Psoas muscle (tissue), 8 donors: ENCODE data around the gene BRWD1. TPM values are rescaled to one million over a fixed set of nuclear protein-coding genes. Genes with fewer than 3 reads are reported as not detected.
"Not testable (repeated sequence)": the region's sequence is repeated elsewhere in the genome, so short reads cannot be mapped to it uniquely, and the experiment has no call there.

Experiments
- ATAC-seq, 4 donors: fragments of 200-7000 bp; cut with Tn5 transposase; one replicate each; pipeline ENCODE4 v1.9.1; 2020; ENCODE audit warnings: moderate library complexity in 3 of 4, mild to moderate bottlenecking in 2 of 4
- DNase-seq, 2 donors: peaks; one replicate each; pipeline ENCODE4 v3.0.0-alpha.2; 2020
- H3K27ac ChIP-seq: fragments of 200-600 bp; one replicate; pipeline ENCODE4 v1.8.0; 2022
- H3K27me3 ChIP-seq, 3 donors: fragments of 200-600 bp in 1 of 3; one replicate each; pipeline versions ENCODE4 v1.6.1 to v1.8.0; 2013 to 2022; ENCODE audit warnings: low read length in 2 of 3, mild to moderate bottlenecking in 2 of 3, moderate library complexity in 1 of 3; ENCODE audit not compliant: insufficient read depth in 3 of 3
- H3K36me3 ChIP-seq, 2 donors: fragments of 200-600 bp in 1 of 2; one replicate each; pipeline versions ENCODE4 v1.6.1 to v1.8.0; 2013 to 2022; ENCODE audit warnings: low read depth in 1 of 2, mild to moderate bottlenecking in 1 of 2, moderate library complexity in 1 of 2; ENCODE audit not compliant: insufficient read depth in 1 of 2
- H3K4me1 ChIP-seq: fragments of 200-600 bp; one replicate; pipeline ENCODE4 v1.8.0; 2022
- H3K4me3 ChIP-seq: fragments of 200-600 bp; one replicate; pipeline ENCODE4 v1.8.0; 2022; ENCODE audit warnings: mild to moderate bottlenecking
- H3K9me3 ChIP-seq: fragments of 200-600 bp; one replicate; pipeline ENCODE4 v1.8.0; 2022
- CTCF ChIP-seq: fragments of 200-600 bp; IDR thresholded peaks from one replicate; pipeline ENCODE4 v1.8.0; 2022; ENCODE audit warnings: antibody characterized with exemption
- WGBS, 3 donors: extraction: QIAGEN DNeasy Blood & Tissue Kit; methylation state at CpG; one replicate each; pipeline versions ENCODE4 v1.1.6 to v1.1.7; 2013; 5-methylcytosine and 5-hydroxymethylcytosine counted together
- intact Hi-C, 2 donors: fragments of 100-400 bp; cut with DNase I; formaldehyde crosslinking; loops; one replicate each; pipeline versions ENCODE4 v1.11.0 to v1.14.2; 2022
- polyA plus RNA-seq, 3 donors: library from polyadenylated mRNA; stranded (reverse); fragments of 200-250 nt; gene quantifications; one replicate each; pipeline ENCODE4 v1.2.3, GENCODE V29; 2013
- total RNA-seq, 4 donors: library from RNA; stranded (reverse); fragmentation: NEBNext Ultra II Directional in 2 of 4; extraction: Animal tissue kit (Norgen Biotek cat#: 25700) in 2 of 4; gene quantifications; one replicate each; pipeline versions ENCODE4 v1.2.1 to v1.2.4, GENCODE V29; 2021 to 2023
- donor health status: healthy with polysubstance abuse.
- donor health status: DM: no; HTN: no; CAD: no; lungs with moderate emphysema.
- donor health status: Bipolar disorder and iron deficiency.
- donor health status: healthy.
- donor health status: DM: yes; HTN: yes; CAD: no.
- donor health status: DM: no; HTN: no; CAD: no.
- donor health status: DM: no; HTN: no; CAD: no.
- donor health status: DM: yes; HTN: yes; CAD: no.

BRWD1 gene
- total and polyA plus RNA-seq, 7 donors, result 12.6 to 33.0 (median 30.2) TPM

GRCh38 chr21:39161064-39161463 lies 152.4 kb downstream of the BRWD1 start:
- no peak overlapping the region for H3K4me3 ChIP-seq
- no peak overlapping the region for H3K27ac ChIP-seq
- intact Hi-C loops, result no loop called here
- 67 to 72% (median 71%) methylated on average over 3 of the region's 3 CpGs for WGBS, 3 donors
- TF ChIP-seq CTCF, result no peak
- H3K4me1 ChIP-seq, result peaks cover 12% of the 10 kb centered on the region
- ATAC-seq, result no peak
- H3K36me3 ChIP-seq, result no peaks in the 10 kb centered on the region
- no peaks in the 10 kb centered on the region for H3K27me3 ChIP-seq
- no peaks in the 10 kb centered on the region for H3K9me3 ChIP-seq
- DNase-seq, result no peak

DNA sequence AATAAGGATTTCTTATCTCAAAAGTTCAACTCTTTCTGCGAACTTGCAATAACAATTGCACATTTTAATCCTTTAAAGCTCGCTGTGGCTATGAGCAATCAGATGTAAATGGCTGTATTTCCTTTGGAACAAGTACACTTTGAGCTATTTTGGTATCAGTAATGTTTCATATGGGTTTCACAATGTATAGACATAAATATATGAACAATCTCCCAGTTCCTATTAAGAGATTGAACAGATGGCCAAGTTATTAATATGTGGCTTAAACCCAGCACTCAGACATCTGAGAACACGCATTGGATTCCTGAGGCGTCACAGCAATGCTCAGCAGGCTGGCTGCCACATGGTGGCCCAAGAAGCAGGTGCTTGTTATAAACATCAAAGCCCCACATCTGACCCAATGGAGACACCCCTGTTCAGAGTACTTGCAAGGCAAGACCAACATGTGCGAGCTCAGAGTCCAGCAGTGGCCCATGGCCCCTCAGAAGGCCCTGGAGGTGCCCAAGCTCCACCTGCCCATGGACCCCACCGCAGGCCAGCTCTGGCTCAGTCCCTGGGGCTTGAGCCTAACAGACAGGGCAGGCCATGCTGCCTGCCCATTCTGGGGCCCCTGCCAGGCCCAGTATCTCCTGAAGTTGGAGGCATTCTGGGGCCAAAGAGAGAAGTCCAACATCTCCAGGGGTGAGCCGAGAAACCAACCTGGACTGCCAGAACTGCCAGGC lies 153.9 kb downstream of the BRWD1 start:
- DNase-seq, result no peak
- no peak for TF ChIP-seq CTCF
- Histone ChIP-seq H3K4me3 (no peak overlapping the region), H3K36me3 (no peaks in the 10 kb centered on the region), H3K27ac (peak overlapping the region; percentile 55), H3K9me3 (no peaks in the 10 kb centered on the region), H3K27me3 (no peaks in the 10 kb centered on the region), H3K4me1 (peaks cover 12% of the 10 kb centered on the region)
- WGBS, 3 donors, result 42 to 76% (median 52%) methylated on average over 7 of the region's 7 CpGs
- ATAC-seq, result peak; percentile 43 to 81 (median 70)
- intact Hi-C loops, result no loop called here

- DNase-seq, H3K9me3 ChIP-seq, ATAC-seq, H3K4me3 ChIP-seq, H3K27me3 ChIP-seq, intact Hi-C loops, H3K27ac ChIP-seq, H3K36me3 ChIP-seq: not testable (repeated sequence)
- peaks cover 17% of the 10 kb centered on the region for H3K4me1 ChIP-seq
- 97 to 98% (median 97%) methylated on average over 18 to 34 of the region's 34 CpGs for WGBS, 3 donors
These were observed 156.2 kb downstream of the BRWD1 start for GRCh38 chr21:39157241-39157640.

GRCh38 chr21:39156024-39156423 lies 157.4 kb downstream of the BRWD1 start:
- no peak for ATAC-seq
- WGBS, 3 donors, result 82 to 86% (median 83%) methylated on average over 7 of the region's 7 CpGs
- Histone ChIP-seq H3K27me3 (no peaks in the 10 kb centered on the region), H3K4me3 (no peak overlapping the region), H3K9me3 (no peaks in the 10 kb centered on the region), H3K36me3 (no peaks in the 10 kb centered on the region), H3K4me1 (peaks cover 17% of the 10 kb centered on the region), H3K27ac (no peak overlapping the region)
- no peak for DNase-seq
- intact Hi-C loops, result no loop called here
- TF ChIP-seq CTCF, result no peak

DNA sequence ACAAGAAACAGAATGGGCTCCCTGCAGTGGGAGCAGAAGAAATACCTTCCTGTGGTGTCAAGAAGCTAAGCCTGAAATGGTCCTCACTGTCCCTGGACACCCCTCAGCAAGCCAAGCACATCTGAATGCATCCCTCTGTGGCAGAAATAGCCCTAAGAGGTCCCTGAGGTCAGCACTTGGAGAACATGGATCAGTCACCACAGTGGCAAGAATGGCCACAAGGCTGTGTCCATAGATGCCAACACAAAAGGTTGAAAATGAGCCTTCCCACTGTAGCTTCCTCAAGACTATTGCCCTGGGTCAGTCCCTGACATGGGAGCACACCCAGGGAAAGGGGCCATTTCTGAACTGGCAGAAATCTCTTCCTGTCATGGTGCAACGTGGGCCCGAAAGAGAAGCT lies 157.9 kb downstream of the BRWD1 start:
- intact Hi-C loops, result no loop called here
- H3K9me3 ChIP-seq, result no peaks in the 10 kb centered on the region
- no peak overlapping the region for H3K4me3 ChIP-seq
- no peak overlapping the region for H3K27ac ChIP-seq
- WGBS, 3 donors, result 58 to 85% (median 62%) methylated on average over 2 of the region's 2 CpGs
- DNase-seq (no peak), ATAC-seq (no peak)
- no peaks in the 10 kb centered on the region for H3K27me3 ChIP-seq
- no peaks in the 10 kb centered on the region for H3K36me3 ChIP-seq
- H3K4me1 ChIP-seq, result peaks cover 17% of the 10 kb centered on the region
- no peak for TF ChIP-seq CTCF
